Fibroblast of skin of left quadriceps (primary cell): ENCODE results near the gene POFUT1.

Experiments
- DNase-seq, 2 experiments: peaks; one replicate each; pipeline ENCODE4 v3.0.0-alpha.2; 2013; ENCODE audit warnings: low read depth in 2 of 2

POFUT1 gene

GRCh38 chr20:32206760-32207625, 687 bp upstream of the POFUT1 start:
- no peak for DNase-seq

DNA sequence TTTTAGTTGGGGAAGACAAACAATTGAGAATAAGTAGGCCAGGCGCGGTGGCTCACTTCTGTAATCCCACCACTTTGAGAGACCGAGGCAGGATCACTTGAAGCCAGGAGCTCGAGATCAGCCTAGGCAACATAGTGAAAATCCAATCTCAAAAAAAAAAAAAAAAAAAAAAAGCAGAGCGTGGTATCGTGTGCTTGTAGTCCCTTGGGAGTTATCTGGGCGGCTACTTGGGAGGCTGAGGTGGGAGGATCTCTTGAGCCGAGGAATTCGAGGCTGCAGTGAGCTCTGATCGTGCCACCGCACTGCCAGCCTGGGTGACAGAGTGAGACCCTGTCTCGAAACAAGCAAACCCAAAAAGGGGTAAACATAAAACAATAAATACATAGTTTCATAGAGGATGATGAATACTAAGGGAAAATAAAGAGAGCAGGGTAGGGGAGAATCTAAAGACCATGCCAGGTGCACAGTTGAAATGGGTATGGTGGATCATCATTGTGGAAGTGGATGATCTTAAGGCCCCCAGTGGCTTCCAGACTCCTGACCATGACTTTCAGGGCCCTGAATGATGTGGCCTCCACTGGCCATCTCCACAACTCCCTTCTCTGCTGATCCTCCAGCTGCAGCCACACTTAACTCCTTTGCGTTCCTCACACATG, 947 bp downstream of the POFUT1 start:
- DNase-seq, result no peak

GRCh38 chr20:32209850-32210605, 2.3 kb downstream of the POFUT1 start:
- DNase-seq, result no peak

DNA sequence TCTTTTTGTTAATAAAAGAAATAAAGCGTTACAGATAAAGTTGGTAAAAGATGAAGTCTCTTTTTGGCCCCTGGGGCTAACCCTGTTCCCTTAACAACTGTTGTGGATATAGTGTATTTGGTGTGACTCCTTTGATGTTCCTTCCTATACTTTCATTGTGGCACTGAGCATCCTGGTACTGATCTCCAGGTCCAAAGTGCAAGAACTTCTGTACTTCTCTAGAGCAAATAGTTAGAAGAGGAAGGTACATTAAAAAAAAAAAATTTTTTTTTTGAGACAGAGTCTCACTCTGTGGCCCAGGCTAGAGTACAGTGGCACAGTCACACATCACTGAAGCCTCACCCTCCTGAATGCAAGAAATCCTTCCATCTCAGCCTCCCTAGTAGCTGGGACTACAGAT, 6.2 kb downstream of the POFUT1 start:
- DNase-seq, result no peak

GRCh38 chr20:32215147-32215546, 7.5 kb downstream of the POFUT1 start:
- DNase-seq, result no peak

DNA sequence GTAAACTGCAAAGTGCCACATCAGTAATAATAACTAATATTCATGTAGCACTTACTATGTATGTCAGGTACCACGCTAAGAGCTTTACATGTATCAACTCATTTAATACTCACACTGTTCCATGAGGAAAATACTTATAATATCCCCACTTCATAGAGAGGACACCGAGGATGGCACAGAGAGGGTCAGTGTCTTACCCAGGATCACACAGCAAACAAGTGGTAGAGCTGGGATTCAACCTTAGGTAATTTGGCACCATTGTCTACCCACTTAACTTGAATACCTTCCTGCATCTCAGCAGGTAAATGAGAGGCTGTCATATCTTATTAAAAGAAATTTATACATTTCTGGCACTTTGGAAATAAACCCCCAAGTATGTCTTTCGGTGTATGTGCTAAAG, 8.0 kb downstream of the POFUT1 start:
- no peak for DNase-seq

DNA sequence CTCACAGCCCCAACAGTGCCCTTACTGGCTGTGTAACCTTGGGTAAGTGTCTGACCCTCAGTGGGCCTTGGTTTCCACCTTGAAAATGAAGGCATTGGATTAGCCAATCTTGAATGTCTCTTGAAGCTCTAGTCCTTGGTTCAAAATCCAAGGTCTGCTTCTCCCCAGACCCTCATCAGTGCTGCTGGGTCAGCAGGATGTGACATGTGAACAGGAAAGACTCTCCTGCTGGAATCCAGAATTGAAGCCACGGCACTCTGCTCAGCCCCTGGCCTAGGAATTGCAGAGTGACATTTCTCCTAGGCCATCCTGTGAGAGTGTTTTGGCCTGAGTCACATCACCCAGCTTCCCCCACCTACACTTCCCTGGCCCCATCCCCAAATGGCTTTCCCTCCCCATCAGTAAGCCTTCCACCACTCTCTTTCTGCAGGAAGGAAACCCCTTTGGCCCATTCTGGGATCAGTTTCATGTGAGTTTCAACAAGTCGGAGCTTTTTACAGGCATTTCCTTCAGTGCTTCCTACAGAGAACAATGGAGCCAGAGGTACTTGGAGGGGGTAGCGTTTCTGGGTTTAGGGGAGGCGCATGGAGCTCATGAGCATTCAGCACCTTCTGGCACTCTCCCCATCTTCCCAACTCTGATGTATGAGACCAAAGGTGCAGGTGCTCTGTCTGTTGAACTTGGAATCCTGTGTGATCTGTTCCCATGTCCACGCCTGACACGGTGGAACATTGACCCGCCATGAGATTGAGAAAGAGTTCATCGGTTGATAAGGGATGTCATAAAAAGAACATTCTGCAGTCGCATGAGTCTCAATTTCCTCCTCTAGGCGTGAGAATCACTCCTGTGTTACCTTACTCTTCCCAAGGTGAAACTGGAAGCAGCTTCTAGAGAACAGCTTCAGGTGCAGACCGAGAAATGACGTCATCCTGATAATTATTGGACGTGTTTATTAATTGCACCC, 8.8 kb downstream of the POFUT1 start:
- no peak for DNase-seq

- no peak for DNase-seq
Measured at GRCh38 chr20:32218156-32218900, 10.6 kb downstream of the POFUT1 start.

DNA sequence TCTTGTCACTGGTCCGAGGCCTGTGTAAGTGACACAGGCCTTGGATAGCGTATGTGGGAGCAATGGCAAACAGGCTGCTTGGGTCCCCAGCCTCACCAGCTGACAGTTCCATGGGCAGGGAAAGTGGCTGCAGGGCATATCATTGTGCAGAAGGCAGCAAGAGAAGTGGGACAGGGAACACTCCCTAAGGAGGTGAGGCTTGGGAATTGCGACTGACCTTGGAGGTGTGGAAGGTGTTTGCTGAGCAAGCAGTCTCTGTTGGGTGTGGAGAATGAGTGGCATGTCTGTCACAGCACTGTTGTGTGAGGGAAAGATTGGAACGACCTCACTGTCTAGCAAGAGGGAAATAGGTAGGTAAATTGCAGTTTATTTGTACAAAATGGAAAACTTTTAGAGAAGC, 16.8 kb downstream of the POFUT1 start:
- no peak for DNase-seq

- DNase-seq, result no peak
Measured at GRCh38 chr20:32226391-32226790, 18.7 kb downstream of the POFUT1 start.

DNA sequence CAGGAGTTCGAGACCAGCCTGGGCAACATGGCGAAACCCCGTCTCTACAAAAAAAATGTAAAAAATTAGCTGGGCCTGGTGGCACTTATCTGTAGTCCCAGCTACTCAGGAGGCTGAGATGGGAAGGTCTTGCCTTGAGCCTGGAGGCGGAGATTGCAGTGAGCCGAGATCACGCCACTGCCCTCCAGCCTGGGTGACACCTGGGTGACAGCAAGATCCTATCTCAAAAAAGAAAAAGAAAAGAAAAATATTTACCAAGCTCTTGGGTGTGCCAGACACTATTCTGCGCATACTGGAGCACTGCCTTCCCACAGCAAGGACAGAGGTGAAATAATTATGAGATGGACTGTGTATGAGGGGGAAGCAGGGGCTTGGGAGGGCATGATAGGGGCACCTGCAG, 19.6 kb downstream of the POFUT1 start:
- DNase-seq, result no peak

GRCh38 chr20:32227744-32228688, 20.3 kb downstream of the POFUT1 start:
- no peak for DNase-seq

- no peak for DNase-seq
Measured at GRCh38 chr20:32229251-32229747, 21.6 kb downstream of the POFUT1 start.

GRCh38 chr20:32230707-32231106, 23.0 kb downstream of the POFUT1 start:
- DNase-seq, result no peak

GRCh38 chr20:32231245-32231644, 23.6 kb downstream of the POFUT1 start:
- DNase-seq, result no peak

DNA sequence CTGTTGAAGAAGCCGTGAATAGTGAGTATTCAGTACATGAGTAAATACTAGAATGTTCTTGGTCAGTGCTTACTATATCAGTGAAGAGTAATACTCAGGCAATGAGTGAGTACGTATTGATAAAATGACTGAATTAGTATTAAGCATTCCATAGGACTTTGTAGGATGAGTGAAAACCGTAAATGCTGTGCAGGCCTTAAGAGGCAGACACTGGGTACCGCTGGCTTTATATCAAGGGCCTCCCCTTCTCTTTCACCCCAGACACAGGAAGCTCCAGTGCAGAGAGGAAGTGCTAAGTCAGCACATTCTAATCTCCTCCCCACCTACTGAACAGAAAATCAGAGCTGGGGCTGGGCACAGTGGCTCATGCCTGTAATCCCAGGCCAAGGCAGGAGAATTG, 24.2 kb downstream of the POFUT1 start:
- peak in 1 of 2 experiments; percentile 5 for DNase-seq

DNA sequence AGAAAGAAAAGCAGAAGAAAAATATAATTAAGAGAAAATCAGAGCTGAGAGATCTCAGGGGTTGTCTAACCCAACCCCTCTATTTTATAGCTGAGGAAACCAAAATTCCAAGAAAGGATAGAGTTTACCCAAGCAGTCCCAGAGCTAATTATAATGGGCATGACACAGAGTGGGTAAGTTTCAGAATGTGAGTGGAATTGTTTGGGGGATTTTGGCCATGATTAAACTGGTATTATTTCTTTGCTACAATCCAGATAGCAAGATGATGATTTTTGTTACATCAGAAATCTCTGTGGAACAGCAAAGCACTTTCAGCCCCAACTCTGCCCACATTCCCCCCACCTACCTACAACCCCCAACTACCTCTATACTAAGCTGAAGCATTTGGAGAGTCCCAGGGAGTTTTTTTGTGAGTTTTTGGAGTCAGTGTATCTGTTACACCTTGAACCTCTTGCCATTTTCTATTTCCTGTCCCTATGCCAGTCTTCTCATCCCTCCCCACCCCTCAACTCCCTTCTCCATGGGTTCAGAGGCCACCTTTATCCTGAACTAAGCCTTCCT, 24.7 kb downstream of the POFUT1 start:
- no peak for DNase-seq

GRCh38 chr20:32233286-32233685, 25.6 kb downstream of the POFUT1 start:
- no peak for DNase-seq
